ENCODE results near the gene SH3BP2. TPM values are rescaled to one million over a fixed set of nuclear protein-coding genes. Genes with fewer than 3 reads are reported as not detected.
A peak's percentile ranks its signal among the peaks of the same experiment; 100 is the strongest.

The SH3BP2 gene
- total RNA-seq, 4 donors from 2014 or later = 54.8 to 208 (median 102) TPM

DNA sequence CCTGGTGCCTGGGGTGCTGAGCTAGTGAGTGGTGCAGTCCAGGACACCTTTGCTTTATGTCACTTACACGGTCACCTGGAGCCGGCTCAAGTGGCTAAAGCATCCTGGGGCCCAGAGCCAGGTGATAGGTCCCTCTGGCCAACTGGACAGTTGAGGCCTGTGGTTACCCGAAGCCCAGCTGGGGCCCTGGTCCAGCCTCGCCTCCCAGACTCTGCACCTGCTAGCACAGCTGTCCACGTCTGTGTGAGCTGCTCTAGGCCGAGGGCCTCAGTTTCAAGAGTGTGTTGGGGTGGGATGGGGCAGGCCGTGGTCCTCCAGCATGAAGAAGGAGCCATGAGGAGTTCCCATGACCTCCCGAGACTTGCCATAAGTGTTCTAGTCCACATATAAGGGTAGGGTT lies 43.1 kb downstream of the SH3BP2 start:
- H3K4me3 ChIP-seq = no peak overlapping the region
- H3K27ac ChIP-seq = peak overlapping the region in 3 of 4 donors; percentile 16 to 75 (median 35)
- no peak for TF ChIP-seq POLR2A (IDR thresholded peaks at IDR 0.05)
- TF ChIP-seq, protein P1, sequence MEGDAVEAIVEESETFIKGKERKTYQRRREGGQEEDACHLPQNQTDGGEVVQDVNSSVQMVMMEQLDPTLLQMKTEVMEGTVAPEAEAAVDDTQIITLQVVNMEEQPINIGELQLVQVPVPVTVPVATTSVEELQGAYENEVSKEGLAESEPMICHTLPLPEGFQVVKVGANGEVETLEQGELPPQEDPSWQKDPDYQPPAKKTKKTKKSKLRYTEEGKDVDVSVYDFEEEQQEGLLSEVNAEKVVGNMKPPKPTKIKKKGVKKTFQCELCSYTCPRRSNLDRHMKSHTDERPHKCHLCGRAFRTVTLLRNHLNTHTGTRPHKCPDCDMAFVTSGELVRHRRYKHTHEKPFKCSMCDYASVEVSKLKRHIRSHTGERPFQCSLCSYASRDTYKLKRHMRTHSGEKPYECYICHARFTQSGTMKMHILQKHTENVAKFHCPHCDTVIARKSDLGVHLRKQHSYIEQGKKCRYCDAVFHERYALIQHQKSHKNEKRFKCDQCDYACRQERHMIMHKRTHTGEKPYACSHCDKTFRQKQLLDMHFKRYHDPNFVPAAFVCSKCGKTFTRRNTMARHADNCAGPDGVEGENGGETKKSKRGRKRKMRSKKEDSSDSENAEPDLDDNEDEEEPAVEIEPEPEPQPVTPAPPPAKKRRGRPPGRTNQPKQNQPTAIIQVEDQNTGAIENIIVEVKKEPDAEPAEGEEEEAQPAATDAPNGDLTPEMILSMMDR (IDR thresholded peaks at IDR 0.05) = no peak
- no peaks in the 10 kb centered on the region for H3K9me3 ChIP-seq
- H3K4me1 ChIP-seq = peaks cover 0 to 37% (median 18%) of the 10 kb centered on the region in 4 donors
- H3K36me3 ChIP-seq = peaks cover 0 to 35% (median 0%) of the 10 kb centered on the region in 3 donors
- H3K27me3 ChIP-seq = no peaks in the 10 kb centered on the region
- peak in 2 of 3 donors; percentile 14 to 46 for DNase-seq

DNA sequence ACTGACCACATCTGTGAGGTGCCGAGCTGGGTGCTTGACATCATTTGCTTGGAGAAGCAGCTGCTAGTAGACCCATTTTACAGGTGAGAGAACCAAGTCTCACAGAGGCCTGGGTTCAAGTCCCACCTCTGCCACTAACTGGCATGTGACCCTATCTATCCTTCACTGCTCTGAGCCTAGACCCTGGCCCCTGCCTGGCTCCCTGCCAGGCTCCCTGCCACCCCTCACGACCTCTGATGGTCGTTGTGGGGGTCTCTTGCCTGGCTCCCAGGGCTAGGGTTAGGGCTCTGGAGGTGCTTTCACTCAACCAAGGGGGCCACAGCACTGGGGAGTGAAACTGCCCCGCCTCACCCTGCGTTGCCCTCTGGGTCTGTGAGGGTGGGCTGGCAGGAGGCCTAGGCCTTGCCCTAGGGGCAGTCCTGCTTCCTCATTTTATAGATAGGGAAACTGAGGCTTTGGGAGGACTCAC lies 43.5 kb downstream of the SH3BP2 start:
- H3K27me3 ChIP-seq = no peaks in the 10 kb centered on the region
- peaks cover 0 to 30% (median 0%) of the 10 kb centered on the region in 3 donors for H3K36me3 ChIP-seq
- H3K4me1 ChIP-seq = peaks cover 0 to 37% (median 18%) of the 10 kb centered on the region in 4 donors
- H3K27ac ChIP-seq = peak overlapping the region in 3 of 4 donors; percentile 16 to 75 (median 35)
- H3K4me3 ChIP-seq = no peak overlapping the region
- no peaks in the 10 kb centered on the region for H3K9me3 ChIP-seq
- DNase-seq = peak in 1 of 3 donors; percentile 44
- TF ChIP-seq, protein P1 (IDR thresholded peaks at IDR 0.05) = no peak
- no peak for TF ChIP-seq POLR2A (IDR thresholded peaks at IDR 0.05)

DNA sequence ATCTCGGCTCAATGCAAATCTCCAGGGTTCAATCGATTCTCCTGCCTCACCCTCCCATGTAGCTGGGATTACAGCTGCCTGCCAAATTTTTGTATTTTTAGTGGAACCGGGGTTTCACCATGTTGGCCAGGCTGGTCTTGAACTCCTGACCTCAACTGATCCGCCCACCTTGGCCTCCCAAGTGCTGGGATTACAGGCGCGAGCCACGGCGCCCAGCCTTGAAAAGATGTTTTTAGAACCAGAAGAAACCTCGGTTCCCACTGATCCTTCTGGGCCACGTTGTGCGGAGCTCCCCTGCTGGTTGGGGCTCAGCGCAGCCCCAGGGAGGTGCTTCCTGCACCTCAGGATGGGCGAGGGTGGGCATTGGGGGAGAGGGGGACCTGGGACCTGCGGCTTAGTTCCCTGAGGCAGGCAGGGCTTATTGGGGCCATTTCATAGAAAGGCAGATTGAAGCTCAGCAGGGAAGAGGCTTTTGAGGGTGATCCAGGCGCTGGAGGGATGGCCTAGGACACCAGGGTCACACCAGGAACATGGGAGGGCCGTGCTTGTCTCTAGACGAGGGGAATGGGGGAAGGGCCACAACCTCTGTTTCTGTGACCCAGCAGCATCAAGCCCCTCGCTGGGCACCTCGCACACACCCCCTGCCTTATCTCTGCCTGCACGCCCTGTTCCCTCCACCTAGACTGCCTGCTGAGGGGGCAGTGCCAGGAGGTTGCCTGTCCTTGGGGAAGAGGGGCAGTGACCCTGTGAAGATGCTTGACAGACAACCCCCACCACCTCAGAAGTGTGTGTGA lies 44.4 kb downstream of the SH3BP2 start:
- Histone ChIP-seq H3K9me3 (no peaks in the 10 kb centered on the region), H3K27me3 (no peaks in the 10 kb centered on the region), H3K4me1 (peaks cover 0 to 37% (median 18%) of the 10 kb centered on the region in 4 donors), H3K27ac (peak overlapping the region; percentile 50 to 75 (median 64)), H3K36me3 (peaks cover 0 to 21% (median 0%) of the 10 kb centered on the region in 3 donors), H3K4me3 (peak overlapping the region in 1 of 4 donors; percentile 8)
- peak in 2 of 3 donors; percentile 14 to 44 for DNase-seq
- TF ChIP-seq POLR2A (IDR thresholded peaks at IDR 0.05) = no peak
- TF ChIP-seq, protein P1 (IDR thresholded peaks at IDR 0.05) = no peak

DNA sequence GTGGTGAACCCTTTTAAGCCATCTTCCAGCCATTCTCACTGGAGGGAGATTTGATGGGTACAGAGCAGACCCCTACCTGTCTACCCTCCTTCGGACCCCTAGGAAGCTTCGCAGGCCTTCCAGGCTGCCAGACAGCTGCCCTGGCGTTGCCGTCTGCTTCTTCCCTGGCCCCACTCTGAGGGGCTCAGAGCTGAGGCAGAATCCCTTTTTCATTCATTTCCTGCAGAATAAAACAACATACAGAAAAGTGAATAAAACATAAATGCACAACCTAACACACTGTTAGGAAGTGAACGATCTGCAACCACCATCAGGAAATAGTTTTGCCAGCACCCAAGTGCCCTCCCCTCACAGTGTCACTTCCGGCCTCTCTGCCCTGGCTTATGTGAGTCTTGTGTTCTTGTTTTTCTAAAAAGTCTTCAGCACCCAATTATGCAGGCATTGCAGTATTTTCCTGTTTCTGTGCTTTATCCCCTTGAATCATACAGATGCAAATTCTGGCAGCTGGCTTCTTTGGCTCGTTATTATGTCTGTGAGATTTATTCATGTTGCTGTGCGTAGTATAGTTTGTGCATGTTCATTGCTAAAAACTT lies 45.1 kb downstream of the SH3BP2 start:
- Histone ChIP-seq H3K27ac (peak overlapping the region; percentile 50 to 75 (median 64)), H3K36me3 (peaks cover 0 to 14% (median 0%) of the 10 kb centered on the region in 3 donors), H3K4me3 (peak overlapping the region in 1 of 4 donors; percentile 8), H3K4me1 (peaks cover 3 to 37% (median 19%) of the 10 kb centered on the region in 4 donors), H3K27me3 (no peaks in the 10 kb centered on the region), H3K9me3 (no peaks in the 10 kb centered on the region)
- TF ChIP-seq, protein P1 (IDR thresholded peaks at IDR 0.05) = no peak
- TF ChIP-seq POLR2A (IDR thresholded peaks at IDR 0.05) = no peak
- peak in 2 of 3 donors; percentile 83 to 85 for DNase-seq

DNA sequence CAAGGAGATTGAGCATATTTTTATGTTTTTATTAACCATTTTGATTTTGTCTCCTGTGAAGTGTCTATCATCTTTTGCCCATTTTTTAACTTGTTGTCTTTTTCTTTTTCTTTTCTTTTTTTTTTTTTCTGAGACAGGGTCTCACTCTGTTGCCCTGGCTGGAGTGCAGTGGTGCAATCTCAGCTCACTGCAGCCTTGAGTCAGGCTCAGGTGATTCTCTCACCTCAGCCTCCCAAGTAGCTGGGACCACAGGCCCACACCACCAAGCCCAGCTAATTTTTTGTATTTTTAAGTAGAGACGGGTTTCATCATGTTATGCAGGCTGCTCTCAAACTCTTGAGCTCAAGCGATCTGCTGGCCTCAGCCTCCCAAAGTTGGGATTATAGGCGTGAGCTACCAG lies 46.2 kb downstream of the SH3BP2 start:
- H3K36me3 ChIP-seq = peaks cover 0 to 4% (median 0%) of the 10 kb centered on the region in 3 donors
- no peak for TF ChIP-seq POLR2A (IDR thresholded peaks at IDR 0.05)
- TF ChIP-seq, protein P1 (IDR thresholded peaks at IDR 0.05) = no peak
- no peaks in the 10 kb centered on the region for H3K27me3 ChIP-seq
- DNase-seq = peak in 1 of 3 donors; percentile 12
- no peak overlapping the region for H3K4me3 ChIP-seq
- H3K9me3 ChIP-seq = no peaks in the 10 kb centered on the region
- H3K27ac ChIP-seq = peak overlapping the region in 2 of 4 donors; percentile 25 to 33
- peaks cover 3 to 35% (median 18%) of the 10 kb centered on the region in 4 donors for H3K4me1 ChIP-seq

All from Peyer's patch (tissue), 4 donors.